AG09319 (cell line): ENCODE data around the gene DPP4.

Experiments
- DNase-seq: peaks from one replicate; pipeline ENCODE4 v3.0.0-alpha.2; 2010; ENCODE audit warnings: low read depth; ENCODE audit errors: extremely low read depth
- CTCF ChIP-seq: IDR thresholded peaks from 2 replicates; pipeline ENCODE4 v1.5.1; 2011; ENCODE audit warnings: low read depth, mild to moderate bottlenecking, inconsistent platforms, low read length, moderate library complexity

DPP4 gene

DNA sequence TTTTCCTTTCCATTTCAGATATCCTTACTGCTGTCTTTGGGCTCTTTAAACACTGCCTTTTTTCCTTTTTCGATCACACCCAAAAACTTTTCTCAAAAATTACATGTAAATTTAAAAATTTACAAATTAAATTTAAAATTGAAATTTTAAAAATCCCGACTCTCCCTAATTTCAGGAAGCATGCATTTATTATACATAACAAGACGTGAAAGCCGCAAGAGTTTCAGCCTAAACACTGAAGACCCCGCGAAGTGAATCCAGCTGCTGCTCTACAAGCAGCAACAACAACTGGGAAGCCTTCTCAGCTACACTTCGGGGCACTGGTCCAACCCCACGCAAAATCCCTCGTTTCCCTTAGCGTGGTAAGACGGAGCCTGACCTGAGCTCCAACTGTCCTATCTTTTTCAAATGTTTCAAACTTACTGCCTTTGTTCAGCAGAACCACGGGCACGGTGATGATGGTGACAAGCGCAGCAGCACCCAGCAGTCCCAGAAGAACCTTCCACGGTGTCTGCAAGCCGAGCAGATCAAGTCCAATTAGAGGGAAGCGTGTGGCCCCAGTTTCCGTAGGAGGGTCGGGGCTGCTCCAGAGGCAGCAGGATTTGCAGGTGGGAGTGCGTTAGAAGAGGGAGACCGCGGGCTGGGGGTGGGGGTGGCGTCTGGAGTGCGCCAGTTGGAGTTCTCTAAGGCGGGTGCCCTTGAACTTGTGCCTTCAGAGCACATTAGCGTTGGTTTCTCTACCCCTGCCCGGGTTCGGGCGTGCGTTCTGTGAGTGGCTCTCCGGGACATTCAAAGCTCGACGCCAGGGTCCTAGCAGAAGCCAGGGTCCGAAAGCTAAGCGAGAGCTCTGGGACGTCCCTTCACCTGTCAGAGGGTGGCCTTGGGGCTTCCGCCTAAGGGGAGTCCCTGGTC, 783 bp downstream of the DPP4 start:
- no peak for TF ChIP-seq CTCF
- no peak for DNase-seq

DNA sequence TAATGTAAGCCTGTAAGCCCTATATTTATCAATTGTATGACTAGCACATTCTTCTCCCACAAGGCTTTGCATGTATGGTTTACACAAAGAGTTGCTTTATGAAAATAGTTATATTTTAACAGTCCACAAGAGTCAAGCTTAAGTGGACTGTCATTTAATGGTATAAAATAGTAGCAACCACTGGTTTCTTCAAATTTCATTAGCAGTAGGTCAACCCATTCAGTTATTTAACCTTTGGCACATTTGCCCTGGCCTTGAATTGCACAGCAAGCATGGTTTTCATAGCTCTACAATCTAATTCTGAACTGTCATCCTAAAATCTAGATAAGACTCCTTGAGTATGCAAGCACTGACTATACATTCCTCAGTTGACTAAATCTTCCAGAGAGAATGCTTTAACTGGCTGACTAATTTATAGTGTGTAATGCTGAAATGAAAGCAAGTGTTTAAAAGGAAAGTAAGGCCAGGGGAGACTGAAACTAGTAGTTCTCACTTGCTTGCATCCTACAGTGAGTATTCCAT, 1.8 kb downstream of the DPP4 start:
- no peak for TF ChIP-seq CTCF
- DNase-seq = no peak

GRCh38 chr2:162071001-162071400, 3.0 kb downstream of the DPP4 start:
- no peak for DNase-seq
- no peak for TF ChIP-seq CTCF

DNA sequence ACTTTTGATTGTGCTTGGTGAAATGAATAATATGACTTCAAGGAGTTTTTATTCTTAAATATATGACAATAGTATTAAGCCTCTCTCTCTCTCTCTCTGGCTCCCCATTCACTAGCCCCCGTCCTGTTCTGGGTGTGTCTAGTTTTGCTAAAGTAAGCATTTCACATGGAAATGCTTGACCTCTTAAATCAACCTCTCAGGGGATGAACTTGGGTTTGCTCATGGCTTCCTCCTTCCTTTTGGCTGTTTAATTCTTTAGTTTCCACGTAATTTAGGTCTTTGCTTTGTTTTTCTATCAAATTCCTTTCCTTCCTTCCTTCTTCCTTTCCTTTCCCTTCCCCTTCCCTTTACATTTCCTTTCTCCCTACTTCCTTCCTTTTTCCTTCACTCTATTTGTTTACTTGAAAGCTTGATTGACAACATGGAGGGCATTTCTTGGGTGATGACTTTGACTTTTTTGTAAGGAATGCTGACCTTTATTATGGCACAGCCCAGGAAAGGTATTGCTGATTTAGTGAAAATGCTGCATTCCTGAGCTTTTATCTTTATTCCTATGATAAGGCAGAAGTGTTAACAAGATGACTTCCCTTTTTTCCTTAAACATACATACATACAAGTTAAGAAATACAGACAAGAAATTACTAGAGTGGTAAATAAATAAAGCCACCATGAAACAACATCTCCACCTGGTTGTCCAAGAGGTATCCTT, 3.6 kb downstream of the DPP4 start:
- no peak for TF ChIP-seq CTCF
- no peak for DNase-seq

DNA sequence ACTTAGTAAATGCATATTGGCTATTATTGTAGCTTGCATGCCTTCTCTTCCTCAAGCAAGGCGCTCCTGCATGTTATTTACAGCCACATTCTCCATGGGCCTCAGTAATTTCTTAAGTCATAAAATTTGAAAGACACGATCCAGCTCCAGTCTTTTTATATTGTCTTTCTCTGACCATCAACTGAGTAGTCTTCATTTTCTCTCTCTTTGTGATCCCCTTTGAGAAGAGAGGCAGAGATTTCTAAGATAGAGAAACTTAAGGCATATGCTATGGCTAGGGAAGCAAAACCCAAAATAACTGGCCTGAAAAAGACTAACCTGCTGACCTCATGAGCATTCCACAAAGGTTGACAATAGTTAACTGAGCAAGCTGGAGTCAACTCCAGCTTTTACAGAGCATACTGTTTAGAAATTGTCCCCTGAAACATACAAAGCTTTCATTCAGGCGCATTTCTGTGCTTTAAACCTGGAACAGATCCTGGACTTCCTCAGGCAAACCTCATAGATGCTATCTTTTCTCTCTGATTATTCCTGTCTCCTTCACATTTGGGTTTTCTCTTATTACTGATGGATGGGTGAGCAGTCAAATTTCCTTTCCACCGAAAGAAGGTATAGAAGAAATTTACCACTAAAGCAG, 4.6 kb downstream of the DPP4 start:
- DNase-seq = no peak
- TF ChIP-seq CTCF = no peak

- no peak for TF ChIP-seq CTCF
- DNase-seq = no peak
Observed at GRCh38 chr2:162067596-162067995, 6.4 kb downstream of the DPP4 start.
